GM23338 (cell line): Measurements from ENCODE around the gene GRM8. TPM values are rescaled to one million over a fixed set of nuclear protein-coding genes. Genes with fewer than 3 reads are reported as not detected.

Experiments
- ATAC-seq: fragments of 200-7000 bp; cut with Tn5 transposase; 3 replicates; pipeline ENCODE4 v1.9.1; 2020
- DNase-seq: peaks from one replicate; pipeline ENCODE4 v3.0.0-alpha.2; 2015; ENCODE audit warnings: low spot score
- H2AFZ ChIP-seq: fragments of 200-600 bp; sonication (generic); 2 replicates; pipeline ENCODE4 v1.8.0; 2016; ENCODE audit warnings: antibody characterized with exemption, mild to moderate bottlenecking, moderate library complexity
- H3F3A ChIP-seq: fragments of 200-600 bp; sonication (generic); replicated peaks from 2 replicates; pipeline ENCODE4 v1.8.0; 2017; ENCODE audit warnings: antibody characterized with exemption, mixed run types, low read depth
- H3K27ac ChIP-seq: fragments of 200-600 bp; sonication (generic); 2 replicates; pipeline ENCODE4 v1.6.1; 2016; ENCODE audit warnings: low read depth
- H3K27me3 ChIP-seq: fragments of 200-600 bp; sonication (generic); 2 replicates; pipeline ENCODE4 v1.8.0; 2016; ENCODE audit warnings: mild to moderate bottlenecking, mixed run types, moderate library complexity; ENCODE audit not compliant: insufficient read depth
- H3K36me3 ChIP-seq: fragments of 200-600 bp; sonication (generic); 2 replicates; pipeline ENCODE4 v1.8.0; 2016; ENCODE audit warnings: mild to moderate bottlenecking; ENCODE audit not compliant: insufficient read depth
- H3K4me1 ChIP-seq: fragments of 200-600 bp; sonication (generic); 2 replicates; pipeline ENCODE4 v1.8.0; 2016; ENCODE audit warnings: mild to moderate bottlenecking, moderate library complexity; ENCODE audit not compliant: insufficient read depth
- H3K4me2 ChIP-seq: fragments of 200-600 bp; sonication (generic); 2 replicates; pipeline ENCODE4 v1.7.1; 2017; ENCODE audit warnings: mixed run types
- H3K4me3 ChIP-seq: fragments of 200-600 bp; sonication (generic); 2 replicates; pipeline ENCODE4 v1.6.1; 2016; ENCODE audit warnings: mixed run types
- H3K79me2 ChIP-seq: fragments of 200-600 bp; sonication (generic); replicated peaks from 2 replicates; pipeline ENCODE4 v1.8.0; 2017; ENCODE audit warnings: mild to moderate bottlenecking; ENCODE audit not compliant: insufficient read depth
- H3K9me2 ChIP-seq: fragments of 200-600 bp; sonication (generic); 2 replicates; pipeline ENCODE4 v1.8.0; 2017; ENCODE audit not compliant: insufficient read depth
- H4K20me1 ChIP-seq: fragments of 200-600 bp; sonication (generic); replicated peaks from 2 replicates; pipeline ENCODE4 v1.8.0; 2017; ENCODE audit warnings: mild to moderate bottlenecking; ENCODE audit not compliant: insufficient read depth
- H3K27ac Mint-ChIP-seq: 2 replicates; pipeline ENCODE4 v1.8.0; 2020; ENCODE audit warnings: inconsistent platforms, mild to moderate bottlenecking, moderate library complexity, mixed read lengths
- H3K27me3 Mint-ChIP-seq: 3 replicates; pipeline ENCODE4 v1.8.0; 2022; ENCODE audit warnings: low read depth, mild to moderate bottlenecking, moderate library complexity, mixed read lengths, inconsistent platforms; ENCODE audit not compliant: insufficient read depth, poor library complexity
- H3K36me3 Mint-ChIP-seq: 3 replicates; pipeline ENCODE4 v1.8.0; 2021; ENCODE audit warnings: low read depth, mild to moderate bottlenecking, inconsistent platforms, moderate library complexity, mixed read lengths
- H3K4me1 Mint-ChIP-seq: 3 replicates; pipeline ENCODE4 v1.8.0; 2020; ENCODE audit warnings: mild to moderate bottlenecking, inconsistent platforms, mixed read lengths
- H3K4me3 Mint-ChIP-seq: 3 replicates; pipeline ENCODE4 v1.8.0; 2021; ENCODE audit warnings: moderate library complexity, mild to moderate bottlenecking, inconsistent platforms, mixed read lengths
- H3K9me3 Mint-ChIP-seq: 3 replicates; pipeline ENCODE4 v1.8.0; 2020; ENCODE audit warnings: moderate library complexity, mild to moderate bottlenecking, inconsistent platforms, mixed read lengths
- CREB1 ChIP-seq: fragments of 250-450 bp; sonication (Bioruptor Pico); IDR thresholded peaks from 2 replicates; pipeline ENCODE4 v1.5.0; 2020; ENCODE audit warnings: low read depth, mild to moderate bottlenecking, moderate library complexity
- EZH2 ChIP-seq: fragments of 200-600 bp; sonication (generic); IDR thresholded peaks from one replicate; pipeline ENCODE4 v1.8.0; 2017; ENCODE audit warnings: antibody characterized with exemption, mild to moderate bottlenecking, low read depth; ENCODE audit not compliant: unreplicated experiment
- JUNB ChIP-seq: IDR thresholded peaks from one replicate; pipeline ENCODE4 v1.6.1; 2016; ENCODE audit warnings: antibody characterized with exemption; ENCODE audit not compliant: unreplicated experiment
- ZNF114 ChIP-seq: fragments of 250-450 bp; sonication (Bioruptor Pico); IDR thresholded peaks from 2 replicates; pipeline ENCODE4 v1.5.0; 2020; ENCODE audit warnings: mild to moderate bottlenecking, moderate library complexity
- ZNF331 ChIP-seq: fragments of 250-450 bp; sonication (Bioruptor Pico); IDR thresholded peaks from 2 replicates; pipeline ENCODE4 v1.5.0; 2020; ENCODE audit warnings: low read depth, mild to moderate bottlenecking, moderate library complexity
- polyA plus RNA-seq: library from polyadenylated mRNA; unstranded; fragments of >200 nt; fragmentation: Nextera tagmentation; extraction: Ambion mirVana; gene quantifications from 2 replicates; pipeline ENCODE4 v1.2.1, GENCODE V29; 2016
- total RNA-seq: library from RNA; depleted of rRNA; stranded (reverse); fragments of >200 nt; shearing (Covaris generic); gene quantifications from 2 replicates; pipeline ENCODE4 v1.2.3, GENCODE V29; 2014
- TF ChIP-seq, protein P1 (sequence below): IDR thresholded peaks from 2 replicates; pipeline ENCODE4 v1.6.1; 2016; ENCODE audit warnings: antibody characterized with exemption
- TF ChIP-seq, protein P2 (sequence below), 2 experiments: fragments of 200-600 bp in 1 of 2; sonication (generic) in 1 of 2; conservative IDR thresholded peaks; 2 replicates each; pipeline versions ENCODE4 v1.5.1 to v1.6.1; 2016 to 2017; ENCODE audit warnings: antibody characterized with exemption in 2 of 2, low read depth in 2 of 2, mild to moderate bottlenecking in 2 of 2, moderate library complexity in 1 of 2
- TF ChIP-seq, protein P3 (sequence below): IDR thresholded peaks from one replicate; pipeline ENCODE4 v1.6.1; 2018; ENCODE audit warnings: antibody characterized with exemption; ENCODE audit not compliant: unreplicated experiment
- TF ChIP-seq, protein P4 (sequence below): fragments of 250-450 bp; sonication (Bioruptor Pico); IDR thresholded peaks from 2 replicates; pipeline ENCODE4 v1.5.0; 2020; ENCODE audit warnings: mild to moderate bottlenecking, moderate library complexity

Gene GRM8
- total and polyA plus RNA-seq, 2 experiments from 2014 or later, result 1.9 to 6.6 TPM

DNA sequence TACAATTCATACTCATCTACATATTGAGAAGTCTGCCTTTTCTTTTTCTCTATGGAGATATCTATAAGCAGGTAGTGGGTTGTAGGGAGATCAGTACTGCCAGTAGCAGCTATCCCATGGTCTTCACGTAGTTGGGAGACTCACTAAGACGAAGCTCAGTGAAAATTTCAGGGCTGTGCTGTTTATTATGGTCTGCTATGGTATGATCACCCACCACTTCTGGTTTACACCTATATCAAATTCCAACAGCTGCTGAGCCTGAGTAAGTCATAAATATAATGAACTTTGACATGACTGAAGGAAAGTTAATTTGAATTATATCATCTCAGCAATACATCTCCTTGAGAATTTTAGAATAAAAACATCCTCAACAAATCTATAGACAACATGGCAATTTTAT, 741.7 kb downstream of the GRM8 start (continued):
- TF ChIP-seq, protein P1, sequence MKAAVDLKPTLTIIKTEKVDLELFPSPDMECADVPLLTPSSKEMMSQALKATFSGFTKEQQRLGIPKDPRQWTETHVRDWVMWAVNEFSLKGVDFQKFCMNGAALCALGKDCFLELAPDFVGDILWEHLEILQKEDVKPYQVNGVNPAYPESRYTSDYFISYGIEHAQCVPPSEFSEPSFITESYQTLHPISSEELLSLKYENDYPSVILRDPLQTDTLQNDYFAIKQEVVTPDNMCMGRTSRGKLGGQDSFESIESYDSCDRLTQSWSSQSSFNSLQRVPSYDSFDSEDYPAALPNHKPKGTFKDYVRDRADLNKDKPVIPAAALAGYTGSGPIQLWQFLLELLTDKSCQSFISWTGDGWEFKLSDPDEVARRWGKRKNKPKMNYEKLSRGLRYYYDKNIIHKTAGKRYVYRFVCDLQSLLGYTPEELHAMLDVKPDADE, result no peak
- TF ChIP-seq, protein P2, sequence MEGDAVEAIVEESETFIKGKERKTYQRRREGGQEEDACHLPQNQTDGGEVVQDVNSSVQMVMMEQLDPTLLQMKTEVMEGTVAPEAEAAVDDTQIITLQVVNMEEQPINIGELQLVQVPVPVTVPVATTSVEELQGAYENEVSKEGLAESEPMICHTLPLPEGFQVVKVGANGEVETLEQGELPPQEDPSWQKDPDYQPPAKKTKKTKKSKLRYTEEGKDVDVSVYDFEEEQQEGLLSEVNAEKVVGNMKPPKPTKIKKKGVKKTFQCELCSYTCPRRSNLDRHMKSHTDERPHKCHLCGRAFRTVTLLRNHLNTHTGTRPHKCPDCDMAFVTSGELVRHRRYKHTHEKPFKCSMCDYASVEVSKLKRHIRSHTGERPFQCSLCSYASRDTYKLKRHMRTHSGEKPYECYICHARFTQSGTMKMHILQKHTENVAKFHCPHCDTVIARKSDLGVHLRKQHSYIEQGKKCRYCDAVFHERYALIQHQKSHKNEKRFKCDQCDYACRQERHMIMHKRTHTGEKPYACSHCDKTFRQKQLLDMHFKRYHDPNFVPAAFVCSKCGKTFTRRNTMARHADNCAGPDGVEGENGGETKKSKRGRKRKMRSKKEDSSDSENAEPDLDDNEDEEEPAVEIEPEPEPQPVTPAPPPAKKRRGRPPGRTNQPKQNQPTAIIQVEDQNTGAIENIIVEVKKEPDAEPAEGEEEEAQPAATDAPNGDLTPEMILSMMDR (conservative IDR thresholded peaks at IDR 0.05; ENCODE audit: low read depth in 2 of 2), result no peak
- no peak for TF ChIP-seq ZNF331 (CRISPR knock-in tag)
- TF ChIP-seq, protein P3, sequence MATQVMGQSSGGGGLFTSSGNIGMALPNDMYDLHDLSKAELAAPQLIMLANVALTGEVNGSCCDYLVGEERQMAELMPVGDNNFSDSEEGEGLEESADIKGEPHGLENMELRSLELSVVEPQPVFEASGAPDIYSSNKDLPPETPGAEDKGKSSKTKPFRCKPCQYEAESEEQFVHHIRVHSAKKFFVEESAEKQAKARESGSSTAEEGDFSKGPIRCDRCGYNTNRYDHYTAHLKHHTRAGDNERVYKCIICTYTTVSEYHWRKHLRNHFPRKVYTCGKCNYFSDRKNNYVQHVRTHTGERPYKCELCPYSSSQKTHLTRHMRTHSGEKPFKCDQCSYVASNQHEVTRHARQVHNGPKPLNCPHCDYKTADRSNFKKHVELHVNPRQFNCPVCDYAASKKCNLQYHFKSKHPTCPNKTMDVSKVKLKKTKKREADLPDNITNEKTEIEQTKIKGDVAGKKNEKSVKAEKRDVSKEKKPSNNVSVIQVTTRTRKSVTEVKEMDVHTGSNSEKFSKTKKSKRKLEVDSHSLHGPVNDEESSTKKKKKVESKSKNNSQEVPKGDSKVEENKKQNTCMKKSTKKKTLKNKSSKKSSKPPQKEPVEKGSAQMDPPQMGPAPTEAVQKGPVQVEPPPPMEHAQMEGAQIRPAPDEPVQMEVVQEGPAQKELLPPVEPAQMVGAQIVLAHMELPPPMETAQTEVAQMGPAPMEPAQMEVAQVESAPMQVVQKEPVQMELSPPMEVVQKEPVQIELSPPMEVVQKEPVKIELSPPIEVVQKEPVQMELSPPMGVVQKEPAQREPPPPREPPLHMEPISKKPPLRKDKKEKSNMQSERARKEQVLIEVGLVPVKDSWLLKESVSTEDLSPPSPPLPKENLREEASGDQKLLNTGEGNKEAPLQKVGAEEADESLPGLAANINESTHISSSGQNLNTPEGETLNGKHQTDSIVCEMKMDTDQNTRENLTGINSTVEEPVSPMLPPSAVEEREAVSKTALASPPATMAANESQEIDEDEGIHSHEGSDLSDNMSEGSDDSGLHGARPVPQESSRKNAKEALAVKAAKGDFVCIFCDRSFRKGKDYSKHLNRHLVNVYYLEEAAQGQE, result no peak

DNA sequence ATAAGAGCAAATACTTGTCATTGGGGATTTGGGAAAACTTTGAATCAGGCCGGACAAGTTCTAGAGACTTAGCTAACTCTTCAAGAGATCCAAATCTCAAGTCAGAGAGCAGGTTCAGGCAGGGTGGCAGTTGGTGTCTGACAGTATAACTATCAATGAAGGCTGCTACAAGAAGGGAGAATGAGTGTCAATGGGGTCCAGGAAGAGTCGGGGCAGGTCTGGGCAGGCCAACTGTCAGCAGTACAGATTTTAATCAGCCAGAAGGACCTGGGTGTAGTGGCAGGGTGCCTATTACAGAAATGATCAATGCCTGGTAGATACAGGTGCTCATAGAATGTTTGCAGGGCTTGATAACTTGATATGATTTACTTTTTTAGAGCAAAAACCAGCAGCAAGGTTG, 751.1 kb downstream of the GRM8 start:
- no peaks in the 10 kb centered on the region for H3K27me3 Mint-ChIP-seq
- Histone ChIP-seq H3K4me1 (no peaks in the 10 kb centered on the region), H3K79me2 (no peaks in the 10 kb centered on the region), H3K27me3 (no peaks in the 10 kb centered on the region), H3K36me3 (no peaks in the 10 kb centered on the region), H3K9me2 (no peaks in the 10 kb centered on the region), H3K27ac (no peak overlapping the region), H3K4me3 (no peak overlapping the region), H3F3A (no peaks in the 10 kb centered on the region), H2AFZ (no peak overlapping the region), H3K4me2 (no peak overlapping the region), H4K20me1 (no peaks in the 10 kb centered on the region)
- DNase-seq (no peak), ATAC-seq (no peak)
- H3K27ac Mint-ChIP-seq, result 0 out of 2 replicates have a peak overlapping the region, but pooled peaks have one; percentile 5
- no peaks in the 10 kb centered on the region for H3K4me1 Mint-ChIP-seq
- no peaks in the 10 kb centered on the region for H3K36me3 Mint-ChIP-seq
- H3K9me3 Mint-ChIP-seq, result no peaks in the 10 kb centered on the region
- no peak overlapping the region for H3K4me3 Mint-ChIP-seq
- TF ChIP-seq CREB1 (CRISPR knock-in tag), result no peak
- TF ChIP-seq, protein P4, sequence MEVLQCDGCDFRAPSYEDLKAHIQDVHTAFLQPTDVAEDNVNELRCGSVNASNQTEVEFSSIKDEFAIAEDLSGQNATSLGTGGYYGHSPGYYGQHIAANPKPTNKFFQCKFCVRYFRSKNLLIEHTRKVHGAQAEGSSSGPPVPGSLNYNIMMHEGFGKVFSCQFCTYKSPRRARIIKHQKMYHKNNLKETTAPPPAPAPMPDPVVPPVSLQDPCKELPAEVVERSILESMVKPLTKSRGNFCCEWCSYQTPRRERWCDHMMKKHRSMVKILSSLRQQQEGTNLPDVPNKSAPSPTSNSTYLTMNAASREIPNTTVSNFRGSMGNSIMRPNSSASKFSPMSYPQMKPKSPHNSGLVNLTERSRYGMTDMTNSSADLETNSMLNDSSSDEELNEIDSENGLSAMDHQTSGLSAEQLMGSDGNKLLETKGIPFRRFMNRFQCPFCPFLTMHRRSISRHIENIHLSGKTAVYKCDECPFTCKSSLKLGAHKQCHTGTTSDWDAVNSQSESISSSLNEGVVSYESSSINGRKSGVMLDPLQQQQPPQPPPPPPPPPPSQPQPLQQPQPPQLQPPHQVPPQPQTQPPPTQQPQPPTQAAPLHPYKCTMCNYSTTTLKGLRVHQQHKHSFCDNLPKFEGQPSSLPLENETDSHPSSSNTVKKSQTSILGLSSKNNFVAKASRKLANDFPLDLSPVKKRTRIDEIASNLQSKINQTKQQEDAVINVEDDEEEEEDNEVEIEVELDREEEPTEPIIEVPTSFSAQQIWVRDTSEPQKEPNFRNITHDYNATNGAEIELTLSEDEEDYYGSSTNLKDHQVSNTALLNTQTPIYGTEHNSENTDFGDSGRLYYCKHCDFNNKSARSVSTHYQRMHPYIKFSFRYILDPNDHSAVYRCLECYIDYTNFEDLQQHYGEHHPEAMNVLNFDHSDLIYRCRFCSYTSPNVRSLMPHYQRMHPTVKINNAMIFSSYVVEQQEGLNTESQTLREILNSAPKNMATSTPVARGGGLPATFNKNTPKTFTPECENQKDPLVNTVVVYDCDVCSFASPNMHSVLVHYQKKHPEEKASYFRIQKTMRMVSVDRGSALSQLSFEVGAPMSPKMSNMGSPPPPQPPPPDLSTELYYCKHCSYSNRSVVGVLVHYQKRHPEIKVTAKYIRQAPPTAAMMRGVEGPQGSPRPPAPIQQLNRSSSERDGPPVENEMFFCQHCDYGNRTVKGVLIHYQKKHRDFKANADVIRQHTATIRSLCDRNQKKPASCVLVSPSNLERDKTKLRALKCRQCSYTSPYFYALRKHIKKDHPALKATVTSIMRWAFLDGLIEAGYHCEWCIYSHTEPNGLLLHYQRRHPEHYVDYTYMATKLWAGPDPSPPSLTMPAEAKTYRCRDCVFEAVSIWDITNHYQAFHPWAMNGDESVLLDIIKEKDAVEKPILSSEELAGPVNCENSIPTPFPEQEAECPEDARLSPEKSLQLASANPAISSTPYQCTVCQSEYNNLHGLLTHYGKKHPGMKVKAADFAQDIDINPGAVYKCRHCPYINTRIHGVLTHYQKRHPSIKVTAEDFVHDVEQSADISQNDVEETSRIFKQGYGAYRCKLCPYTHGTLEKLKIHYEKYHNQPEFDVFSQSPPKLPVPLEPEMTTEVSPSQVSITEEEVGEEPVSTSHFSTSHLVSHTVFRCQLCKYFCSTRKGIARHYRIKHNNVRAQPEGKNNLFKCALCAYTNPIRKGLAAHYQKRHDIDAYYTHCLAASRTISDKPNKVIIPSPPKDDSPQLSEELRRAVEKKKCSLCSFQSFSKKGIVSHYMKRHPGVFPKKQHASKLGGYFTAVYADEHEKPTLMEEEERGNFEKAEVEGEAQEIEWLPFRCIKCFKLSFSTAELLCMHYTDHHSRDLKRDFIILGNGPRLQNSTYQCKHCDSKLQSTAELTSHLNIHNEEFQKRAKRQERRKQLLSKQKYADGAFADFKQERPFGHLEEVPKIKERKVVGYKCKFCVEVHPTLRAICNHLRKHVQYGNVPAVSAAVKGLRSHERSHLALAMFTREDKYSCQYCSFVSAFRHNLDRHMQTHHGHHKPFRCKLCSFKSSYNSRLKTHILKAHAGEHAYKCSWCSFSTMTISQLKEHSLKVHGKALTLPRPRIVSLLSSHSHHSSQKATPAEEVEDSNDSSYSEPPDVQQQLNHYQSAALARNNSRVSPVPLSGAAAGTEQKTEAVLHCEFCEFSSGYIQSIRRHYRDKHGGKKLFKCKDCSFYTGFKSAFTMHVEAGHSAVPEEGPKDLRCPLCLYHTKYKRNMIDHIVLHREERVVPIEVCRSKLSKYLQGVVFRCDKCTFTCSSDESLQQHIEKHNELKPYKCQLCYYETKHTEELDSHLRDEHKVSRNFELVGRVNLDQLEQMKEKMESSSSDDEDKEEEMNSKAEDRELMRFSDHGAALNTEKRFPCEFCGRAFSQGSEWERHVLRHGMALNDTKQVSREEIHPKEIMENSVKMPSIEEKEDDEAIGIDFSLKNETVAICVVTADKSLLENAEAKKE (CRISPR knock-in tag), result no peak
- TF ChIP-seq, protein P3, result no peak
- TF ChIP-seq ZNF114 (CRISPR knock-in tag), result no peak
- TF ChIP-seq JUNB, result no peak
- no peak for TF ChIP-seq EZH2
